UCSD-AML1 (cell line): ENCODE measurements around the gene TBCA.

ENCODE experiments used
- DNase-seq: peaks from one replicate; lab custom pipeline; 2025; ENCODE audit not compliant: unreplicated experiment; lab: John Stamatoyannopoulos, UW

Gene TBCA, protein sequence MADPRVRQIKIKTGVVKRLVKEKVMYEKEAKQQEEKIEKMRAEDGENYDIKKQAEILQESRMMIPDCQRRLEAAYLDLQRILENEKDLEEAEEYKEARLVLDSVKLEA

GRCh38 chr5:77775790-77776553, at the start of gene TBCA:
Gene TBCA, minus strand, starts transcription at chr5:77776339. Its CDS starts 82 bp downstream, at chr5:77776257.
- DNase-seq = peak; percentile 94

GRCh38 chr5:77824981-77825380, 48.8 kb upstream of the TBCA start:
- DNase-seq = no peak

- no peak for DNase-seq
Measured at GRCh38 chr5:77816686-77817085, 40.5 kb upstream of the TBCA start.

DNA sequence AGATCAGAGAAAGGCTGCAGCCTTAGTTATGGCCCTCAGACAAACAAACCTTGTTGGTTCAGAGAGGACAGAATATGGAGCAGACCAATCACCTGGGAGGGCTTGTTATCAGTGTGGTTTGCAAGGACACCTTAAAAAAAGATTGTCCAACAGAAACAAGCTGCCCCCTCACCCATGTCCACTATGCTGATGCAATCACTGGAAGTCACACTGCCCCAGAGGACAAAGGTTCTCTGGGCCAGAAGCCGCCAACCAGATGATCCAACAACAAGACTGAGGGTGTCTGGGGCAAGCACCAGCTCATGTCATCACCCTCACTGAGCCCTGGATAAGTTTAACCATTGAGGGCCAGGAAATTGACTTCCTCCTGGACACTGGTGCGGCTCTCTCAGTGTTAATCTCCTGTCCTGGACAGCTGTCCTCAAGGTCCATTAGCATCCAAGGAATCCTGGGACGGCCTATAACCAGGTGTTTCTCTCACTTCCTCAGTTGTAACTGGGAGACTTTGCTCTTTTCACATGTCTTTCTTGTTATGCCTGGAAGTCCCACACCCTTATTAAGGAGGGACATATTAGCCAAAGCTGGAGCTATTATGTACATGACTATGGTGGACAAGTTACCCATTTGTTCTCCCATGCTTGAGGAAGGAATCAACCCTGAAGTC, 36.9 kb upstream of the TBCA start:
- no peak for DNase-seq

GRCh38 chr5:77806213-77806843, 30.2 kb upstream of the TBCA start:
- DNase-seq = no peak

GRCh38 chr5:77798456-77798855, 22.3 kb upstream of the TBCA start:
- DNase-seq = no peak

GRCh38 chr5:77797136-77797535, 21.0 kb upstream of the TBCA start:
- no peak for DNase-seq

DNA sequence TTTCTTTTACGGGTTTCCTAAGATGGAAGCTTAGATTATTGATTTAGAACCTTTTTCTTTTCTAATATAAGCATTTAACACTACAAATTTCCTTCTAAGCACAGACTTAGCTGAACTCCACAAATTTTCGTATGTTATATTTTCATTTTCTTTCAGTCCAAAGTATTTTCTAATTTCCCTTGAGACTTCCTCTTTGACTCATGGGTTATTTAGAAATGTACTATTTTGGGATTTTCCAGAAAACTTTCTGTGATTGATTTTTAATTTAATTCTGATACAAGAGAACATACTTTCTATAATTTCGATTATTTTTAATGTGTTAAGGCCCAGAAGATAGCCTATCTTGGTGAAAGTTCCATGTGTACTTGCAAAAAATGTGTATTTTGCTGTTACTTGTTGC, 19.7 kb upstream of the TBCA start:
- DNase-seq = no peak

GRCh38 chr5:77795268-77795667, 19.1 kb upstream of the TBCA start:
- DNase-seq = no peak

GRCh38 chr5:77791926-77792325, 15.8 kb upstream of the TBCA start:
- DNase-seq = no peak

- DNase-seq = no peak
Measured at GRCh38 chr5:77791356-77791755, 15.2 kb upstream of the TBCA start.

GRCh38 chr5:77785229-77785628, 9.1 kb upstream of the TBCA start:
- no peak for DNase-seq

GRCh38 chr5:77784735-77785134, 8.6 kb upstream of the TBCA start:
- DNase-seq = no peak

- DNase-seq = no peak
Measured at GRCh38 chr5:77781076-77781475, 4.9 kb upstream of the TBCA start.

- no peak for DNase-seq
Measured at GRCh38 chr5:77778881-77779438, 2.8 kb upstream of the TBCA start.

DNA sequence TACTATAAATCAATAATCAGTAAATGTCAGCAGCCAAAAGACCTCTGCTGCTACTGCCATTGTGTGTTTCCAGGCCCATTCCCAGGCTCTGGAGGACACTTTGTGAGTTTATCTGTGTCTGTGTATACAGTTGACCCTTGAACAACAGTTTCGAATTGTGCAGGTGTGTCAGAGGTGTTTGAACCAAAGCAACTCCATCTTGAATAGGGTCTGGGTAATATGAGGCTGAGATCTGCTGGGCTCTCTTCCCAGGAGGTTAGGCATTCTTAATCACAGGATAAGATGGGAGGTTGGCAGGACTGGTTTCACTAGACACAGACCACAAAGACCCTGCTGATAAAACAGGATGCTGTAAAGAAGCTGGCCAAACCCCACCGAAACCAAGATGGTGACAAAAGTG, 2.3 kb upstream of the TBCA start:
- no peak for DNase-seq

- DNase-seq = no peak
Measured at GRCh38 chr5:77777911-77778310, 1.8 kb upstream of the TBCA start.

DNA sequence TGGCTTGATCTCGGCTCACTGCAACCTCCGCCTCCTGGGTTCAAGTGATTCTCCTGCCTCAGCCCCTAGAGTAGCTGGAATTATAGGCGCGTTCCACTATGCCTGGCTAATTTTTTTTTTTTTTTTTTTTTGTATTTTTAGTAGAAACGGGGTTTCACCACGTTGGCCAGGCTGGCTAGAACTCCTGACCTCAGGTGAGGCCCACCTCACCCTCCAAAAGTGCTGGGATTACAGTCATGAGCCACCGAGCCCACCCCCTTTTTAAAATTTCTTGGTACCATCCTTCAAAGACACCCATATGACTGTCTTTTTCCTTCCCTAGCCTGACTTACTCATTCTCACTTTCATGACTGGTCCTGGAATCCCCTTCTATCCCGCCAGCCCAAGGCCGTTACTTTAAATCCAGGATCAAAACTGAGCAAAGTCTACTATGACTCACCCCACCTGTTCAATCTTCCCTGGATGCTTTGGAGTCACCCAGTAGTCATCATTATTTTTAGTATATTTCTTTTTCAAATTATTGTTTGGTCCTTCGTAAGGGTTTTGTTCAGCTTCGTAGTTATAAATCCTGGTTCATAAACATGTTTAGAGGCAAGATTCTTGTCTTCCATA, 1.2 kb upstream of the TBCA start:
- DNase-seq = no peak

GRCh38 chr5:77776554-77777206, 541 bp upstream of the TBCA start:
- no peak for DNase-seq

GRCh38 chr5:77774981-77775789, 954 bp downstream of the TBCA start:
- peak; percentile 67 for DNase-seq
